Stomach smooth muscle (tissue), 2 donors: ENCODE results near the gene CALR3.
A peak's percentile ranks its signal among the peaks of the same experiment; 100 is the strongest.
"Not testable (repeated sequence)": the region's sequence is repeated elsewhere in the genome, so short reads cannot be mapped to it uniquely, and the experiment has no call there.

Source experiments
- H3K27ac ChIP-seq: one replicate; pipeline ENCODE4 v1.7.0; 2013; ENCODE audit warnings: mild to moderate bottlenecking, low read length, inconsistent platforms
- H3K27me3 ChIP-seq, 2 donors: one replicate each; pipeline ENCODE4 v1.7.0; 2013; ENCODE audit warnings: low read length in 2 of 2; ENCODE audit not compliant: insufficient read depth in 2 of 2, control insufficient read depth in 1 of 2
- H3K36me3 ChIP-seq, 2 donors: one replicate each; pipeline ENCODE4 v1.7.0; 2013; ENCODE audit warnings: low read length in 2 of 2; ENCODE audit not compliant: control insufficient read depth in 2 of 2, insufficient read depth in 2 of 2
- H3K4me1 ChIP-seq: one replicate; pipeline ENCODE4 v1.7.0; 2013; ENCODE audit warnings: low read length; ENCODE audit not compliant: control insufficient read depth, insufficient read depth
- H3K4me3 ChIP-seq, 2 donors: one replicate each; pipeline ENCODE4 v1.7.0; 2013; ENCODE audit warnings: low read length in 2 of 2
- H3K9ac ChIP-seq, 2 donors: one replicate each; pipeline ENCODE4 v1.7.0; 2013; ENCODE audit warnings: low read length in 2 of 2, mild to moderate bottlenecking in 1 of 2
- H3K9me3 ChIP-seq, 2 donors: one replicate each; pipeline ENCODE4 v1.7.0; 2013; ENCODE audit warnings: low read length in 2 of 2; ENCODE audit not compliant: control insufficient read depth in 2 of 2
- donor health status: healthy.
- donor health status: Pancreatic carcinoma.

CALR3 gene

DNA sequence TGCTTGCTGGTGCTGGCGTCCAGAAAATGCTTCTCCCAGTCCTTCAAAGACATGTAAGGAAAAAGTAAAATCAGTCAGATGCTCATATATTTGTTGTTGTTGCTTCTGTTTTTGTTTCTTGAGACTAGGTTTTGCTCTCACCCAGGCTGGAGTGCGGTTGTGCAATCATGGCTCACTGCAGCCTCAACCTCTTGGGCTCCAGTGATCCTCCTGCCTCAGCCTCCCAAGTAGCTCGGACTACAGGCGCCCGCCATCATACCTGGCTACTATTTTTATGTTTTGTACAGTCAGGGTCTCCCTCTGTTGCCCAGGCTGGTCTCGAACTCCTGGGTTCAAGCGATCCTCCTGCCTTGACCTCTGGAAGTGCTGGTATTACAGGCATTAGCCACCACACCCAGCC is 13.2 kb downstream of the CALR3 start:
- Histone ChIP-seq H3K9ac (no peak overlapping the region), H3K27ac (no peak overlapping the region), H3K36me3 (no peaks in the 10 kb centered on the region)

GRCh38 chr19:16477311-16477710 is 18.7 kb downstream of the CALR3 start:
- Histone ChIP-seq H3K9me3 (no peaks in the 10 kb centered on the region), H3K36me3 (no peaks in the 10 kb centered on the region), H3K27me3 (no peaks in the 10 kb centered on the region), H3K9ac (no peak overlapping the region), H3K4me3 (no peak overlapping the region), H3K4me1 (peaks cover 2% of the 10 kb centered on the region), H3K27ac (no peak overlapping the region)

More for the DNA sequence above, 13.2 kb downstream of the CALR3 start:
- Histone ChIP-seq H3K4me3 (no peak overlapping the region), H3K4me1 (no peaks in the 10 kb centered on the region), H3K27me3 (no peaks in the 10 kb centered on the region), H3K9me3 (no peaks in the 10 kb centered on the region)

DNA sequence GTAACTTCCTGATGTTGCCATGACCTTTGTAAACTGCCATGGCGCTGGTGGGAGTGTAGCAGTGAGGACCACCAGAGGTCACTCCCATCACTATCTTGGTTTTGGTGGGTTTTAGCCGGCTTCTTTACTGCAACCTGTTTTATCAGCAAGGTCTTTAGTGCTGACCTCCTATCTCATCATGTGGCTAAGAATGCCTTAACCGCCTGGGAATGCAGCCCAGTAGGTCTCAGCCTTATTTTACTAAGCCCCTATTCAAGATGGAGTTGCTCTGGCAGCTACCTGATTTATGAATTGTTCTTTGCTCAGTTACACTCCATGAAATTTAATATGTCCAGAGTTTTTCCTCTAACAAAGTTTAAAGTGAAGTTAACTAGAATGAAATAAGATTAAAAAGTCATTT is 19.6 kb downstream of the CALR3 start:
- H3K9ac ChIP-seq, result no peak overlapping the region

DNA sequence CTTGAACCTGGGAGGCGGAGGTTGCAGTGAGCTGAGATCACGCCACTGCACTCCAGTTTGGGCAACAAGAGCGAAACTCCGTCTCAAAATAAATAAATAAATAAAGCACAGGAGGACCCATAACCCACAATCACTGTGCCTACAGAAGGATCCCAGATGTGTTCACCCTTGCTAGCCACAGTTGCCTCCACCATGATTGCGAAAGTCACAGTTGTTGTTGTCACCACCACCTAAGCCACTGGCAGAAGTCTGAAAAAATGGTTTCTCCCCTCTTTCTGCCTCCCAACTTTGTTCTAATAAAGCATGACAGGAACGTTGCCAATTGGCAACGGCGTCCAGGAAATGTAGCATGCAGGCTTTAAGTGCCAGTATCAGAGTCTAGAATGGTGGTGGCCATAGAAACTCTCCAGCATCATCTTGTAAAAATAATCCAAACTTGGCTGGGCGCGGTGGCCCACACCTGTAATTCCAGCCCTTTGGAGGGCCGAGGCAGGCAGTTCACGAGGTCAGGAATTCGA is 22.0 kb downstream of the CALR3 start:
- H3K9ac ChIP-seq, result no peak overlapping the region
- peaks cover 20% of the 10 kb centered on the region for H3K4me1 ChIP-seq
- no peaks in the 10 kb centered on the region for H3K27me3 ChIP-seq
- no peaks in the 10 kb centered on the region for H3K36me3 ChIP-seq
- no peak overlapping the region for H3K27ac ChIP-seq
- no peak overlapping the region for H3K4me3 ChIP-seq
- no peaks in the 10 kb centered on the region for H3K9me3 ChIP-seq

More for the DNA sequence above, 19.6 kb downstream of the CALR3 start:
- Histone ChIP-seq H3K36me3 (no peaks in the 10 kb centered on the region), H3K27ac (no peak overlapping the region), H3K27me3 (no peaks in the 10 kb centered on the region), H3K4me1 (peaks cover 4% of the 10 kb centered on the region), H3K9me3 (no peaks in the 10 kb centered on the region), H3K4me3 (no peak overlapping the region)

DNA sequence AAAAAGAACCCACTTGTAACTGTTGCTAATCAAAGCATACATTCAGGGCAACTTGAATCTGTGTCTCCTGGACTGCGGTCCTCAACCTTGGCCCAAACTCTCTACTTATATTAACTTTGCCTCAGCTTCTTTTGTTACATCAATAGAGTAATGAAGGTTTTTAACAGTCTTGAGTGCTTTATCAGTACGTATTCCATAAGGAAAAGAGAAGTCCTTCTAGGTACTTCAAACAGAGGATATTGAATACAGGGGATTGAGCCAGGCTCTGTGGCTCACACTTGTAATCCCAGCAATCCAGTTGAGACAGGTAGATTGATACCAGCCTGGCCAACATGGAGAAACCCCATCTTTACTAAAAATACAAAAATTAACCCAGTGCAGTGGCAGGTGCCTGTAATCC is 23.0 kb downstream of the CALR3 start:
- H3K27ac ChIP-seq, result no peak overlapping the region

DNA sequence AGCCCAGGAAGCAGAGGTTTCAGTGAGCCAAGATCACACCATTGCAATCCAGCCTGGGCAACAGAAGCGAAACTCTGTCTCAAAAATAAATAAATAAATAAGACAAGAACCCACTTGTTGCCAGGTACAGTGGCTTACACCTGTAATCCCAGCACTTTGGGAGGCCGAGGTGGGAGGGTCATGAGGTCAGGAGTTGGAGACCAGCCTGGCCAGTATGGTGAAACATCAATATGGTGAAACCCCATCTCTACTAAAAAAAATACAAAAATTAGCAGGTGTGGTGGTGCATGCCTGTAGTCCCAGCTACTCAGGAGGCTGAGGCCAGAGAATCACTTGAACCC is 23.4 kb downstream of the CALR3 start:
- Histone ChIP-seq H3K9ac (peak overlapping the region; percentile 82 to 89), H3K4me3 (peak overlapping the region; percentile 83 to 87), H3K4me1 (peaks cover 20% of the 10 kb centered on the region), H3K27ac (peak overlapping the region; percentile 82)
- not testable (repeated sequence) for H3K9me3 ChIP-seq, H3K36me3 ChIP-seq, H3K27me3 ChIP-seq

More for the DNA sequence above, 23.0 kb downstream of the CALR3 start:
- H3K27me3 ChIP-seq, result no peaks in the 10 kb centered on the region
- H3K9me3 ChIP-seq, result no peaks in the 10 kb centered on the region
- no peaks in the 10 kb centered on the region for H3K36me3 ChIP-seq
- H3K4me3 ChIP-seq, result no peak overlapping the region
- peaks cover 20% of the 10 kb centered on the region for H3K4me1 ChIP-seq
- H3K9ac ChIP-seq, result no peak overlapping the region

- H3K36me3 ChIP-seq, result no peaks in the 10 kb centered on the region
Measured at GRCh38 chr19:16470911-16471811, 24.8 kb downstream of the CALR3 start.

DNA sequence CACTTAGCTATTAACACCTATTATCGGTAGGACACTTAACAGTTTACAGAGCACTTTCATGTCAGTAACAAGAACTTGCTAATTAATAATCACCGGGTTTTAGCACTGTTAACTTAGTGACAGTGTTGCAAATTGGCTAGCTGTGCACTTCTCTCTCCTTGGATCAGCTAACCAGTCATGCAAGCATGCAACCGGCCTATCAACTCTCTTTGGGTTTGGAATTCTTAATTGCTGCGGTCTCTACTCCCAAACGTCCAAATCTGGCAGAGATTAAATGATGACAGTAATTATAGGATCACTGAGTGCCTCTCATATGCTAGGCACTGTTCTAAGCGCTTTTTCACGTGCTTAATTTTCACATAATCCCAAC is 25.4 kb downstream of the CALR3 start:
- Histone ChIP-seq H3K27me3 (no peaks in the 10 kb centered on the region), H3K9me3 (no peaks in the 10 kb centered on the region), H3K4me1 (peaks cover 20% of the 10 kb centered on the region), H3K9ac (peak overlapping the region in 1 of 2 donors; percentile 73), H3K36me3 (no peaks in the 10 kb centered on the region), H3K27ac (no peak overlapping the region), H3K4me3 (peak overlapping the region; percentile 59 to 83)

More at GRCh38 chr19:16470911-16471811, 24.8 kb downstream of the CALR3 start:
- no peaks in the 10 kb centered on the region for H3K27me3 ChIP-seq
- H3K9ac ChIP-seq, result peak overlapping the region; percentile 62 to 73
- no peaks in the 10 kb centered on the region for H3K9me3 ChIP-seq
- H3K27ac ChIP-seq, result no peak overlapping the region
- peaks cover 20% of the 10 kb centered on the region for H3K4me1 ChIP-seq
- peak overlapping the region; percentile 59 to 83 for H3K4me3 ChIP-seq

- Histone ChIP-seq H3K9me3 (no peaks in the 10 kb centered on the region), H3K9ac (no peak overlapping the region), H3K4me3 (no peak overlapping the region), H3K27me3 (no peaks in the 10 kb centered on the region), H3K27ac (no peak overlapping the region), H3K4me1 (peaks cover 23% of the 10 kb centered on the region), H3K36me3 (no peaks in the 10 kb centered on the region)
Measured at GRCh38 chr19:16467581-16467980, 28.4 kb downstream of the CALR3 start.

- not testable (repeated sequence) for H3K36me3 ChIP-seq, H3K27ac ChIP-seq, H3K27me3 ChIP-seq, H3K4me3 ChIP-seq, H3K9ac ChIP-seq, H3K9me3 ChIP-seq
- H3K4me1 ChIP-seq, result peaks cover 19% of the 10 kb centered on the region
Measured at GRCh38 chr19:16466802-16467427, 29.1 kb downstream of the CALR3 start.

DNA sequence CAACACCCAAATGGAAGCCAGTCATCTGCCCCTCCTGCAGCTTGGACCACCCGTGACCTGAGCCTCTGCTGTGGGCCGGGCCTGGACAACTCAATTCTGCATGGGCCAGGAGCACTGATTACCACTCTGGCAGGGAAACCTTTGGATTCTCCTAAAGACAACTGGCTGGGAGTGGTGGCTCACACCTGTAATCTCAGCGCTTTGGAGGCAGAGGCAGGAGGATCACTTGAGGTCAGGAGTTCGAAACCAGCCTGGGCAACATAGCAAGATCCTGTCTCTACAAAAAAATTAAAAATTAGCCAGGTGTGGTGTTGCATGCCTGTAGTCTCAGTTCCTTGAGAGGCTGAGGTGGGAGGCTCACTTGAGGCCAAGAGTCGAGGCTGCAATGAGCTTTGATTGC is 30.7 kb downstream of the CALR3 start:
- H3K4me3 ChIP-seq, result no peak overlapping the region
- no peaks in the 10 kb centered on the region for H3K36me3 ChIP-seq
- no peak overlapping the region for H3K27ac ChIP-seq
- H3K9me3 ChIP-seq, result no peaks in the 10 kb centered on the region
- peaks cover 9% of the 10 kb centered on the region for H3K4me1 ChIP-seq
- no peaks in the 10 kb centered on the region for H3K27me3 ChIP-seq
- H3K9ac ChIP-seq, result no peak overlapping the region
